Left lung (tissue), 10 donors: ENCODE measurements around the gene PCA3. TPM values are rescaled to one million over a fixed set of nuclear protein-coding genes. Genes with fewer than 3 reads are reported as not detected.
A peak's percentile ranks its signal among the peaks of the same experiment; 100 is the strongest.

Experiments used
- ATAC-seq: fragments of 200-7000 bp; cut with Tn5 transposase; one replicate; pipeline ENCODE4 v1.9.1; 2020; ENCODE audit warnings: moderate library complexity
- DNase-seq, 4 donors: peaks; one replicate each; pipeline ENCODE4 v3.0.0-alpha.2; 2013 to 2020
- H3K27ac ChIP-seq, 2 donors: fragments of 200-600 bp; sonication (generic) in 1 of 2; one replicate each; pipeline versions ENCODE4 v1.5.0 to v1.8.0; 2020 to 2021
- H3K27me3 ChIP-seq, 2 donors: fragments of 200-600 bp; sonication (generic) in 1 of 2; one replicate each; pipeline versions ENCODE4 v1.5.0 to v1.8.0; 2020 to 2021
- H3K36me3 ChIP-seq, 2 donors: fragments of 200-600 bp; sonication (generic) in 1 of 2; one replicate each; pipeline versions ENCODE4 v1.5.0 to v1.8.0; 2020 to 2021
- H3K4me1 ChIP-seq, 2 donors: fragments of 200-600 bp; one replicate each; pipeline ENCODE4 v1.8.0; 2021
- H3K4me3 ChIP-seq, 2 donors: fragments of 200-600 bp; sonication (generic) in 1 of 2; one replicate each; pipeline versions ENCODE4 v1.5.0 to v1.8.0; 2020 to 2021; ENCODE audit warnings: mild to moderate bottlenecking in 1 of 2
- H3K9me3 ChIP-seq, 2 donors: fragments of 200-600 bp; sonication (generic) in 1 of 2; one replicate each; pipeline versions ENCODE4 v1.5.0 to v1.8.0; 2020 to 2021
- intact Hi-C, 2 donors: fragments of 100-400 bp; cut with DNase I; formaldehyde crosslinking; loops; one replicate each; pipeline versions ENCODE4 v1.11.2 to v1.14.2; 2022
- polyA plus RNA-seq, 6 donors: library from polyadenylated mRNA; unstranded; fragments of 120-200 nt; gene quantifications; one replicate each; pipeline ENCODE4 v1.2.1, GENCODE V29; 2013; ENCODE audit not compliant: insufficient read length in 6 of 6
- total RNA-seq, 2 donors: library from RNA; stranded (reverse); fragmentation: NEBNext Ultra II Directional; extraction: Animal tissue kit (Norgen Biotek cat#: 25700); gene quantifications; one replicate each; pipeline ENCODE4 v1.2.1, GENCODE V29; 2021
- TF ChIP-seq, protein P1 (sequence below), 2 donors: fragments of 200-600 bp; sonication (generic) in 1 of 2; IDR thresholded peaks; one replicate each; pipeline versions ENCODE4 v1.5.0 to v1.8.0; 2021; ENCODE audit warnings: antibody characterized with exemption in 2 of 2
- donor health status: DM: no; HTN: yes; CAD: no.
- donor health status: DM: no; HTN: no; CAD: no.

PCA3 gene
- total and polyA plus RNA-seq, 8 donors = 0.16 to 0.46 (median 0.34) TPM; not detected in 1

DNA sequence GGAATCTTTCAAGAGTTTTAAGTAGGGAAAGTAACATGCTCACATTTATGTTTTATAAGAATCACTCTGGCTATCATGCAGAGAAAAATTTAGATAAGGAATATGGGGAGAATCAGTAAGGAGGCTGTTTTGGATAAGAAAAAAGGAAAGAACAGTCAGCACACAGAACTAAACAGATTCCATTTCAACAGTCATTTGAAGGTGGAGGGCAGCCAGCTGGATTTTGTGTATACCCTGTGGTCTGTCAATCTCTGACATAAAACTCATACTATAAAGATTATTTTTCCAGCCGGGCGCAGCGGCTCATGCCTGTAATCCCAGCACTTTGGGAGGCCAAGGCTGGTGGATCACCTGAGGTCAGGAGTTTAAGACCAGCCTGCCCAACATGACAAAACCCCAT lies 64.2 kb downstream of the PCA3 start:
- ATAC-seq (no peak), DNase-seq (no peak)
- TF ChIP-seq, protein P1, sequence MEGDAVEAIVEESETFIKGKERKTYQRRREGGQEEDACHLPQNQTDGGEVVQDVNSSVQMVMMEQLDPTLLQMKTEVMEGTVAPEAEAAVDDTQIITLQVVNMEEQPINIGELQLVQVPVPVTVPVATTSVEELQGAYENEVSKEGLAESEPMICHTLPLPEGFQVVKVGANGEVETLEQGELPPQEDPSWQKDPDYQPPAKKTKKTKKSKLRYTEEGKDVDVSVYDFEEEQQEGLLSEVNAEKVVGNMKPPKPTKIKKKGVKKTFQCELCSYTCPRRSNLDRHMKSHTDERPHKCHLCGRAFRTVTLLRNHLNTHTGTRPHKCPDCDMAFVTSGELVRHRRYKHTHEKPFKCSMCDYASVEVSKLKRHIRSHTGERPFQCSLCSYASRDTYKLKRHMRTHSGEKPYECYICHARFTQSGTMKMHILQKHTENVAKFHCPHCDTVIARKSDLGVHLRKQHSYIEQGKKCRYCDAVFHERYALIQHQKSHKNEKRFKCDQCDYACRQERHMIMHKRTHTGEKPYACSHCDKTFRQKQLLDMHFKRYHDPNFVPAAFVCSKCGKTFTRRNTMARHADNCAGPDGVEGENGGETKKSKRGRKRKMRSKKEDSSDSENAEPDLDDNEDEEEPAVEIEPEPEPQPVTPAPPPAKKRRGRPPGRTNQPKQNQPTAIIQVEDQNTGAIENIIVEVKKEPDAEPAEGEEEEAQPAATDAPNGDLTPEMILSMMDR (IDR thresholded peaks at IDR 0.05) = no peak
- intact Hi-C loops = no loop called here
- H3K36me3 ChIP-seq = no peaks in the 10 kb centered on the region
- no peak overlapping the region for H3K27ac ChIP-seq
- no peaks in the 10 kb centered on the region for H3K27me3 ChIP-seq
- no peaks in the 10 kb centered on the region for H3K9me3 ChIP-seq
- no peak overlapping the region for H3K4me3 ChIP-seq
- no peaks in the 10 kb centered on the region for H3K4me1 ChIP-seq

DNA sequence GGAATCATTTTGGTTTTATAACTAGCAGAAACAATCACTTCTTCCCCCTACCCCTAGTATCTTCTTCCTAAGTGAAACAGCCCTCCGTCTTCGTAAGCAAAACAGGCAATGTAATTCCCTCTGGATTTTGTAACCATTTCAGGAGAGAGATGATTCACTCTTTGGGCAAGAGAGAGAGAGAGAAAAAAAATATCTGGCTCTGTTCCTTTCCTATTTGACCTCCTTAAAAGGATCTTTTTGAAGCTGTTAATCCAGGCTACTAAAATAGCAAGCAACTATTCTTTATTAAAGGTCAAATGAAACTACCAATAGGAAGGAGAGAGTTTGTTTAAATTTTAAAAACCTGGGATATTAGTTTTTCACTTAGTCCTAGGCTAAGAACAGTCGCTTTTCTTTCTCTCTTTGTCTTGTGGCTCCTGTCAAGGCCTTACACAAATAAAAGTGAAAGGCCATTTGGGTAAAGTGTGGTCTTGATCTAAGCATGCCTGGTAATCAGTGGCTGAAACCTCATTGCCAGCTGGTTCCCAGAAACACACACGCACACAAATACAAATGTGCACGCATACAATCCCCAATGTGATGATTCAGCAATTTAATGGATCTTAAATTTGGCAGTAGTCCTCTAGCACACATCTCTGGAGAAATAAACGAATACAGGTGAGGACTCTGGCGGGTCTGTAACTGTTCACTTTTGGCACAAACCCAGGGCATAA lies 71.5 kb downstream of the PCA3 start:
- intact Hi-C loops = no loop called here
- ATAC-seq (peak; percentile 60), DNase-seq (no peak)
- Histone ChIP-seq H3K36me3 (no peaks in the 10 kb centered on the region), H3K27ac (peak overlapping the region; percentile 48 to 74), H3K9me3 (no peaks in the 10 kb centered on the region), H3K27me3 (no peaks in the 10 kb centered on the region), H3K4me3 (no peak overlapping the region), H3K4me1 (no peaks in the 10 kb centered on the region)
- TF ChIP-seq, protein P1 (IDR thresholded peaks at IDR 0.05) = no peak

Other genes with a start within 250 kb of the PCA3 start
- 10 to 100 TPM in 1 of 2 donors, 1 to 10 TPM in 1; 7.3 to 17.7 TPM for gene PRUNE2, start 141.7 kb downstream of the PCA3 start, total RNA-seq
- gene PRUNE2, start 141.7 kb downstream of the PCA3 start, polyA plus RNA-seq = 1 to 10 TPM; 2.0 to 4.3 (median 3.5) TPM